Tibial artery (tissue), 4 donors: ENCODE data around the gene GPAT2.
"Not testable (repeated sequence)": the region's sequence is repeated elsewhere in the genome, so short reads cannot be mapped to it uniquely, and the experiment has no call there.

Source experiments
- DNase-seq, 2 donors: peaks; one replicate each; pipeline ENCODE4 v3.0.0-alpha.2; 2019
- H3K27ac ChIP-seq, 2 donors: fragments of 200-600 bp; sonication (generic) in 1 of 2; 1 replicate in 1 of 2; 2 replicates in 1 of 2; pipeline ENCODE4 v1.5.1; 2018 to 2019; ENCODE audit warnings: mild to moderate bottlenecking in 1 of 2
- H3K27me3 ChIP-seq, 2 donors: fragments of 200-600 bp; sonication (generic) in 1 of 2; one replicate each; pipeline versions ENCODE4 v1.5.1 to v1.6.0; 2016 to 2019
- H3K36me3 ChIP-seq, 3 donors: fragments of 200-600 bp; sonication (generic) in 2 of 3; one replicate each; pipeline ENCODE4 v1.5.1; 2016 to 2019; ENCODE audit warnings: mild to moderate bottlenecking in 2 of 3
- H3K4me1 ChIP-seq, 4 donors: fragments of 200-600 bp; sonication (generic) in 2 of 4; 1 replicate in 3 of 4; 2 replicates in 1 of 4; pipeline ENCODE4 v1.5.1; 2016 to 2019
- H3K4me3 ChIP-seq, 2 donors: fragments of 200-600 bp; sonication (generic) in 1 of 2; 1 replicate in 1 of 2; 2 replicates in 1 of 2; pipeline ENCODE4 v1.5.1; 2018 to 2019; ENCODE audit warnings: mild to moderate bottlenecking in 2 of 2
- H3K9me3 ChIP-seq, 3 donors: fragments of 200-600 bp; sonication (generic) in 1 of 3; one replicate each; pipeline ENCODE4 v1.5.1; 2016 to 2019
- intact Hi-C: fragments of 100-400 bp; cut with DNase I; formaldehyde crosslinking; loops from one replicate; pipeline ENCODE4 v1.15.0; 2023; ENCODE audit warnings: low total_unique reads
- TF ChIP-seq, protein P1 (sequence below), 2 experiments: fragments of 200-600 bp in 1 of 2; fragments of 450-650 bp in 1 of 2; IDR thresholded peaks; one replicate each; pipeline ENCODE4 v1.5.1; 2017 to 2019; ENCODE audit warnings: antibody characterized with exemption in 2 of 2, mild to moderate bottlenecking in 1 of 2, moderate library complexity in 1 of 2

Gene GPAT2

DNA sequence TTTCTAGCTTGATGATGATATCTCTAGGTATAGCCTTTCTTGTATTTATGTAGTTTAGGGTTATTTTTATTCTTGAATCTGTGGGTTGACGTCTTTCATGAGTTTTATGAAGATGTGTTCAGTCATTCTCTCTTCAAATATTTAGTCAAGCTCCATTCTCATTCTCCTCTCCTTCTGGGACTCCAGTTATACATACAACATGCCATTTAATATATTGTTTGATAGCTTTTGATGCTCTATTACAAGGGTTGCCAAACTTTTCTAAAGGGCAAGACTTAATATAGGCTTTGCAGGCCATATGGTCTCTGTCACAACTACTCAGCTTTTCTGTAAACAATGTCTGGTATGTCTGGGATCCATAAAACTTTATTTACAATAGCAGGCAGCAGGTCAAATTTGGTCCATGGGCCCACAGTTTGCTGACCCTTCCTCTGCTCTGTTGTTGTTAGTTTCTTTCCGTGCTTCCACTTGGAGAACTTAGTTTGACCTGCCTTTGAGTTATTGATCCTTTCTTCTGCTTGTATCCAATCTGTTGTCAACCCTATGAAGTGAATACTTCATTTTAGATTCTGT, 40.6 kb upstream of the GPAT2 start:
- Histone ChIP-seq H3K4me1 (no peaks in the 10 kb centered on the region), H3K36me3 (no peaks in the 10 kb centered on the region), H3K9me3 (peaks cover 0 to 17% (median 7%) of the 10 kb centered on the region in 3 donors), H3K4me3 (no peak overlapping the region), H3K27me3 (no peaks in the 10 kb centered on the region), H3K27ac (no peak overlapping the region)
- DNase-seq, result no peak
- intact Hi-C loops, result no loop called here
- TF ChIP-seq, protein P1, sequence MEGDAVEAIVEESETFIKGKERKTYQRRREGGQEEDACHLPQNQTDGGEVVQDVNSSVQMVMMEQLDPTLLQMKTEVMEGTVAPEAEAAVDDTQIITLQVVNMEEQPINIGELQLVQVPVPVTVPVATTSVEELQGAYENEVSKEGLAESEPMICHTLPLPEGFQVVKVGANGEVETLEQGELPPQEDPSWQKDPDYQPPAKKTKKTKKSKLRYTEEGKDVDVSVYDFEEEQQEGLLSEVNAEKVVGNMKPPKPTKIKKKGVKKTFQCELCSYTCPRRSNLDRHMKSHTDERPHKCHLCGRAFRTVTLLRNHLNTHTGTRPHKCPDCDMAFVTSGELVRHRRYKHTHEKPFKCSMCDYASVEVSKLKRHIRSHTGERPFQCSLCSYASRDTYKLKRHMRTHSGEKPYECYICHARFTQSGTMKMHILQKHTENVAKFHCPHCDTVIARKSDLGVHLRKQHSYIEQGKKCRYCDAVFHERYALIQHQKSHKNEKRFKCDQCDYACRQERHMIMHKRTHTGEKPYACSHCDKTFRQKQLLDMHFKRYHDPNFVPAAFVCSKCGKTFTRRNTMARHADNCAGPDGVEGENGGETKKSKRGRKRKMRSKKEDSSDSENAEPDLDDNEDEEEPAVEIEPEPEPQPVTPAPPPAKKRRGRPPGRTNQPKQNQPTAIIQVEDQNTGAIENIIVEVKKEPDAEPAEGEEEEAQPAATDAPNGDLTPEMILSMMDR (IDR thresholded peaks at IDR 0.05), result no peak

DNA sequence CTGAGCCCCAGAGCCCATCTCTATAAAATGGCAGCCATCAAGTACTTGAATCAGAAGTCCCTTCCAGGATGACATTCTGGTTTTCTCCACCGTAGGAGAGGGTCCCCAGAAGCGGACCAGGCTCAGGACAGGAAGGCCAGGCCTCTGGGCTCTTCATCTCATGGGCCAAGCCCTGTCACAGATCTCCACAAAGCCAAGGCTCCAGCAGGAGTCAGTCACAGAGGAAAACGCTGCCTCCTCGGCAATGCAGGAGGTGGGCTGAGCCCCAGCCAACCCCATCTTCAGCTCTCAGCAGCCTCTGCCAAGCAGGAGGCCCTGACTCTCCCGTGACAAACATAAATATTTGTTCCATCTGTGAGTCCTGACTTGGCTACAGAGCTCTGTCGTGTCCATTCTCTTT, 39.4 kb upstream of the GPAT2 start:
- Histone ChIP-seq H3K36me3 (no peaks in the 10 kb centered on the region), H3K4me1 (no peaks in the 10 kb centered on the region), H3K27me3 (no peaks in the 10 kb centered on the region), H3K4me3 (no peak overlapping the region), H3K9me3 (peaks cover 0 to 17% (median 7%) of the 10 kb centered on the region in 3 donors), H3K27ac (no peak overlapping the region)
- TF ChIP-seq, protein P1 (IDR thresholded peaks at IDR 0.05), result no peak
- no peak for DNase-seq
- intact Hi-C loops, result no loop called here

DNA sequence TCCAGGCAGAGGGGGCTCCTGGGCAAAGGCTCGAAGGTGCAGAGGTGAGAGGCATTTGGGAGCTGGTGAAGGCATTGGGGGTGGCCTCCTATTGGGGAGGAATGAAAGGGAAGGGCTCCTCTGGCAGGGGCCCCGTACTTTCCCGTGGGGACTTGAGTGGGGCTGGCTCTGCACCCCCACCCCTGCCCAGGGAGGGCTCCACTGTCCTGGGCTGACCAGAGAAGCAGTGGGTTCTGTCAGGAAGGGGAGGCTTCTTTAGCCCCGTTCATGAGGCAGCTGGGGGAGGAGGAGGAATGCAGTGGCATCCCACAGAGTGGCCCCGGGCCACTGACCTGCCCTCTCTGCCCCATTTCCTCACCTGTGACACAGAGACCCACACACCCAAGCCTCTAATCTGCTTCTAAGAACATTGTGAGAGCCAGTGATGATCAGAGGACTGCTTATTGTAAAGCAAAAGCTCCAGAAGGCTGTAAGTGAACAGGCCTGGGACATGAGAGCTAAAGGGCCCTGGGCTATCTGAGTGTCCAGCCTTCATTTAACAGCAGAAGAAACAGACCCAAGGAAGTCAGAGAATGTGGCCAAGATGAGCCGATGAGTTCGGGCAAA, 38.6 kb upstream of the GPAT2 start:
- intact Hi-C loops, result no loop called here
- no peak for DNase-seq
- TF ChIP-seq, protein P1 (IDR thresholded peaks at IDR 0.05), result no peak
- no peaks in the 10 kb centered on the region for H3K4me1 ChIP-seq
- H3K36me3 ChIP-seq, result no peaks in the 10 kb centered on the region
- H3K27me3 ChIP-seq, result no peaks in the 10 kb centered on the region
- H3K27ac ChIP-seq, result no peak overlapping the region
- peaks cover 0 to 17% (median 7%) of the 10 kb centered on the region in 3 donors for H3K9me3 ChIP-seq
- H3K4me3 ChIP-seq, result no peak overlapping the region

DNA sequence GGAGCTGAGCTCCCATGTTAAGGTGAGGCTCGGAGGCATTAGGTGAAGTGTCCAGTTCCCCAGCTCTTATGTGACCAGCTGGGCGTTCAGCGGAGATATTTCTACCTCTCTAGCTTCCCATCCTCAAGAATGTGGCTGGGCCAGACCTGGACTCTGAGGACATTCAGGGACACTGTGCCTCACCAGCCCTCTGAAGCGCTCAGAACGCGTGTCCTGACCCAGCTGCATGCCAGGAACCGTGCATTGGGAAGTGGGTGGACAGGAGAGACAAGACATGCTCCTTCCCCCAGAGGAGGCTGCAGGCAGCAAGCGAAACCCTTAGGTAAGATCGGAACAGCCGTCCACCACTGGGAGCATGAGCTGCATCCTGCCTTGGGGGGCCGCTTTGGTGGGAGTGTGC, 38.0 kb upstream of the GPAT2 start:
- Histone ChIP-seq H3K4me3 (no peak overlapping the region), H3K4me1 (no peaks in the 10 kb centered on the region), H3K27me3 (no peaks in the 10 kb centered on the region), H3K9me3 (peaks cover 0 to 17% (median 7%) of the 10 kb centered on the region in 3 donors), H3K36me3 (no peaks in the 10 kb centered on the region), H3K27ac (no peak overlapping the region)
- TF ChIP-seq, protein P1 (IDR thresholded peaks at IDR 0.05), result no peak
- no peak for DNase-seq
- intact Hi-C loops, result no loop called here

DNA sequence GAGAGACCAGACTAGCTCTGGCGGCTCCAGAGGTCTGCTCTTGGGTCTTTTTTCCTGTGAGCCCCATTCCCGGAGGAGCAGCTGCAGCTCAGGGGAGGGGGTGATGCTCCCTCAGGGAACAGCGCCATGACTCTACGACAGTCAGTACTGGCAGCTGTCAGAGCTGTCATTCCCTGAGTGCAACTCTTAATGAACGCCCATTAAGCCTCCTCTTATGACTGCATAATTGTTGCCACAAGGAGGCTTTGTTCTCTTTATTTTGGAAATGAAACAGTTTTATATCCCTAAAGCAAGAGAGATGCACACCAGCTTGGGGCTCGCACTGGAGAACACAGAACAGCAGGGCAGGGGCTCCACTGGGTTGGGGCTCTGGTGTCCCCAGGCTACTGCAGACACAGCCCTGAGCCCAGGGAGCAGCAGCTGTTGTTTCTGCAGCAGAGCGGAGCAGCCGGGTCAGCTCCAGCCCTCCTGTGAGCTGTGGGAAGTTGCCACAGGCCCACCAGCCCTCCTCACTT, 37.3 kb upstream of the GPAT2 start:
- H3K27me3 ChIP-seq, DNase-seq, H3K36me3 ChIP-seq, H3K4me1 ChIP-seq, intact Hi-C loops, H3K4me3 ChIP-seq, H3K27ac ChIP-seq: not testable (repeated sequence)
- peaks cover 0 to 12% (median 7%) of the 10 kb centered on the region in 3 donors for H3K9me3 ChIP-seq

- H3K27me3 ChIP-seq, H3K9me3 ChIP-seq, DNase-seq, H3K4me1 ChIP-seq, H3K36me3 ChIP-seq, H3K27ac ChIP-seq, intact Hi-C loops, H3K4me3 ChIP-seq: not testable (repeated sequence)
Measured at GRCh38 chr2:96071087-96071976, 36.6 kb upstream of the GPAT2 start.

- intact Hi-C loops, DNase-seq, H3K27ac ChIP-seq: not testable (repeated sequence)
Measured at GRCh38 chr2:96070351-96070750, 35.6 kb upstream of the GPAT2 start.

GRCh38 chr2:96069878-96070277, 35.2 kb upstream of the GPAT2 start:
- H3K36me3 ChIP-seq, H3K27ac ChIP-seq, DNase-seq, H3K4me1 ChIP-seq, H3K9me3 ChIP-seq, intact Hi-C loops, H3K4me3 ChIP-seq, H3K27me3 ChIP-seq: not testable (repeated sequence)

More at GRCh38 chr2:96070351-96070750, 35.6 kb upstream of the GPAT2 start:
- not testable (repeated sequence) for H3K27me3 ChIP-seq, H3K4me1 ChIP-seq, H3K9me3 ChIP-seq, H3K4me3 ChIP-seq, H3K36me3 ChIP-seq

DNA sequence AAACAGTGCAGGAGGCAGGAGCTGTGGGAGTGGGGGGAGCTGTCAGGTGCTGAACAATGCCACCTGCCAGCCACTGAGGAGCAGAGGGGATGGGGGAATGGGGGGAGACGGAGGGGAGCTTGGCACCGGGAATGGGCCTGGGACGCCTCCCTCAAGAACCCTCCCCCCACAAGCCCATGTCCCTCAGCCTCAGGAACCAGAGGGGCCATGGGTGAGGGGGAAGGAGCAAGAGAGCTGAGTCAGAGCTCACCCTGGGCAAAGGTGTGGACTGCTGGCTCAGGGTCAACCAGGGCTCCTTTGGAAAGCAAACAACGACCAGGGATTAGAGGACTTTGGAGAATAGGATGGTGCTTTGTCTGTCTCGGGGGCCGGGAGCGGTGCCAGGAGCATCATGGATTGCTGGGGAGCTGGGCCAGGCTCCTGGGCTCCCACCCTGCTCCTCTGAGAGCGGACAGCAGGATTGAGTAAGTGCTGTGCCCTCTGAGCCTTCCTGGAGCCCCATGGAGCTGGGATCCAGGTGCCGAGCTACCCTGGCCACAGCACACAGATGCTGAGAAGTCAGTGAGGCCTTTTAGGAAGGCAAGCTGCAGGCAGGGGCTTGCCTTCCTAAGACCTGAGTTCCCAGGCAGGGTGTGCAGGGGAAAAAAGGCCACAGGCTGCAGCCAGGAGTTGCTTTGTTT, 33.3 kb upstream of the GPAT2 start:
- H3K27ac ChIP-seq, H3K27me3 ChIP-seq, H3K9me3 ChIP-seq, intact Hi-C loops, H3K4me3 ChIP-seq, H3K4me1 ChIP-seq, H3K36me3 ChIP-seq: not testable (repeated sequence)
- peak in 1 of 2 donors; percentile 58 for DNase-seq
